Uterus (tissue), 2 donors: Measurements from ENCODE around the gene MAP4K4.

Experiments used
- CTCF ChIP-seq, 4 experiments: fragments of 200-600 bp in 2 of 4; fragments of 450-650 bp in 2 of 4; sonication (generic) in 2 of 4; IDR thresholded peaks; one replicate each; pipeline ENCODE4 v1.5.1; 2016 to 2019; ENCODE audit warnings: antibody characterized with exemption in 4 of 4, mild to moderate bottlenecking in 2 of 4, moderate library complexity in 1 of 4
- POLR2A ChIP-seq, 2 donors: fragments of 450-650 bp; IDR thresholded peaks; one replicate each; pipeline ENCODE4 v1.6.1; 2016; ENCODE audit warnings: antibody characterized with exemption in 2 of 2, mild to moderate bottlenecking in 1 of 2, moderate library complexity in 1 of 2

GRCh38 chr2:101744832-101745231, 47.3 kb downstream of the MAP4K4 start:
- no peak for TF ChIP-seq CTCF (IDR thresholded peaks at IDR 0.05)
- TF ChIP-seq POLR2A (IDR thresholded peaks at IDR 0.05) = no peak
